ENCODE results near the gene SLC11A1.

SLC11A1 gene

GRCh38 chr2:218345491-218346236 lies 36.4 kb upstream of the SLC11A1 start:
- no peak overlapping the region for H3K4me3 ChIP-seq (ENCODE audit: low read depth, low read length)
- H2AFZ ChIP-seq (ENCODE audit: low read length, unreplicated experiment), result no peak overlapping the region
- no peaks in the 10 kb centered on the region for H3K36me3 ChIP-seq (ENCODE audit: insufficient read depth, low read length)
- no peak overlapping the region for H3K27ac ChIP-seq (ENCODE audit: low read depth, low read length)
- peaks cover 17% of the 10 kb centered on the region for H3K4me1 ChIP-seq (ENCODE audit: control insufficient read depth, insufficient read depth, low read length, unreplicated experiment)
- no peaks in the 10 kb centered on the region for H3K79me2 ChIP-seq (ENCODE audit: control insufficient read depth, insufficient read depth, low read length, unreplicated experiment)
- H3K27me3 ChIP-seq (ENCODE audit: insufficient read depth, low read length), result no peaks in the 10 kb centered on the region

- peaks cover 17% of the 10 kb centered on the region for H3K4me1 ChIP-seq (ENCODE audit: control insufficient read depth, insufficient read depth, low read length, unreplicated experiment)
- no peaks in the 10 kb centered on the region for H3K27me3 ChIP-seq (ENCODE audit: insufficient read depth, low read length)
- H3K36me3 ChIP-seq (ENCODE audit: insufficient read depth, low read length), result no peaks in the 10 kb centered on the region
- H2AFZ ChIP-seq (ENCODE audit: low read length, unreplicated experiment), result no peak overlapping the region
- no peak overlapping the region for H3K27ac ChIP-seq (ENCODE audit: low read depth, low read length)
- no peak overlapping the region for H3K4me3 ChIP-seq (ENCODE audit: low read depth, low read length)
- no peaks in the 10 kb centered on the region for H3K79me2 ChIP-seq (ENCODE audit: control insufficient read depth, insufficient read depth, low read length, unreplicated experiment)
These were observed 34.9 kb upstream of the SLC11A1 start for GRCh38 chr2:218347172-218347571.

GRCh38 chr2:218354045-218354444 lies 28.0 kb upstream of the SLC11A1 start:
- no peak overlapping the region for H3K4me3 ChIP-seq (ENCODE audit: low read depth, low read length)
- no peaks in the 10 kb centered on the region for H3K27me3 ChIP-seq (ENCODE audit: insufficient read depth, low read length)
- no peak overlapping the region for H2AFZ ChIP-seq (ENCODE audit: low read length, unreplicated experiment)

GRCh38 chr2:218354850-218355443 lies 27.1 kb upstream of the SLC11A1 start:
- Histone ChIP-seq H3K27me3 (ENCODE audit: insufficient read depth, low read length) (no peaks in the 10 kb centered on the region), H2AFZ (ENCODE audit: low read length, unreplicated experiment) (no peak overlapping the region), H3K79me2 (ENCODE audit: control insufficient read depth, insufficient read depth, low read length, unreplicated experiment) (no peaks in the 10 kb centered on the region), H3K27ac (ENCODE audit: low read depth, low read length) (no peak overlapping the region), H3K4me1 (ENCODE audit: control insufficient read depth, insufficient read depth, low read length, unreplicated experiment) (no peaks in the 10 kb centered on the region), H3K4me3 (ENCODE audit: low read depth, low read length) (no peak overlapping the region), H3K36me3 (ENCODE audit: insufficient read depth, low read length) (no peaks in the 10 kb centered on the region)

More at GRCh38 chr2:218354045-218354444, 28.0 kb upstream of the SLC11A1 start:
- Histone ChIP-seq H3K79me2 (ENCODE audit: control insufficient read depth, insufficient read depth, low read length, unreplicated experiment) (no peaks in the 10 kb centered on the region), H3K36me3 (ENCODE audit: insufficient read depth, low read length) (no peaks in the 10 kb centered on the region), H3K4me1 (ENCODE audit: control insufficient read depth, insufficient read depth, low read length, unreplicated experiment) (no peaks in the 10 kb centered on the region), H3K27ac (ENCODE audit: low read depth, low read length) (no peak overlapping the region)

GRCh38 chr2:218357236-218358177 lies 24.6 kb upstream of the SLC11A1 start:
- Histone ChIP-seq H3K4me1 (ENCODE audit: control insufficient read depth, insufficient read depth, low read length, unreplicated experiment) (no peaks in the 10 kb centered on the region), H2AFZ (ENCODE audit: low read length, unreplicated experiment) (no peak overlapping the region), H3K27me3 (ENCODE audit: insufficient read depth, low read length) (no peaks in the 10 kb centered on the region), H3K27ac (ENCODE audit: low read depth, low read length) (no peak overlapping the region), H3K4me3 (ENCODE audit: low read depth, low read length) (no peak overlapping the region), H3K36me3 (ENCODE audit: insufficient read depth, low read length) (no peaks in the 10 kb centered on the region), H3K79me2 (ENCODE audit: control insufficient read depth, insufficient read depth, low read length, unreplicated experiment) (no peaks in the 10 kb centered on the region)

- no peaks in the 10 kb centered on the region for H3K4me1 ChIP-seq (ENCODE audit: control insufficient read depth, insufficient read depth, low read length, unreplicated experiment)
These were observed 21.6 kb upstream of the SLC11A1 start for GRCh38 chr2:218360453-218360852.

GRCh38 chr2:218362606-218363005 lies 19.5 kb upstream of the SLC11A1 start:
- Histone ChIP-seq H3K27ac (ENCODE audit: low read depth, low read length) (no peak overlapping the region), H3K4me3 (ENCODE audit: low read depth, low read length) (no peak overlapping the region), H2AFZ (ENCODE audit: low read length, unreplicated experiment) (no peak overlapping the region), H3K27me3 (ENCODE audit: insufficient read depth, low read length) (no peaks in the 10 kb centered on the region), H3K79me2 (ENCODE audit: control insufficient read depth, insufficient read depth, low read length, unreplicated experiment) (no peaks in the 10 kb centered on the region), H3K36me3 (ENCODE audit: insufficient read depth, low read length) (no peaks in the 10 kb centered on the region), H3K4me1 (ENCODE audit: control insufficient read depth, insufficient read depth, low read length, unreplicated experiment) (no peaks in the 10 kb centered on the region)

More at GRCh38 chr2:218360453-218360852, 21.6 kb upstream of the SLC11A1 start:
- no peaks in the 10 kb centered on the region for H3K27me3 ChIP-seq (ENCODE audit: insufficient read depth, low read length)
- no peak overlapping the region for H2AFZ ChIP-seq (ENCODE audit: low read length, unreplicated experiment)
- no peaks in the 10 kb centered on the region for H3K79me2 ChIP-seq (ENCODE audit: control insufficient read depth, insufficient read depth, low read length, unreplicated experiment)
- no peaks in the 10 kb centered on the region for H3K36me3 ChIP-seq (ENCODE audit: insufficient read depth, low read length)
- no peak overlapping the region for H3K27ac ChIP-seq (ENCODE audit: low read depth, low read length)
- H3K4me3 ChIP-seq (ENCODE audit: low read depth, low read length), result no peak overlapping the region

- no peaks in the 10 kb centered on the region for H3K79me2 ChIP-seq (ENCODE audit: control insufficient read depth, insufficient read depth, low read length, unreplicated experiment)
- H3K27me3 ChIP-seq (ENCODE audit: insufficient read depth, low read length), result no peaks in the 10 kb centered on the region
- no peak overlapping the region for H2AFZ ChIP-seq (ENCODE audit: low read length, unreplicated experiment)
- no peaks in the 10 kb centered on the region for H3K36me3 ChIP-seq (ENCODE audit: insufficient read depth, low read length)
- no peak overlapping the region for H3K27ac ChIP-seq (ENCODE audit: low read depth, low read length)
- H3K4me3 ChIP-seq (ENCODE audit: low read depth, low read length), result no peak overlapping the region
- no peaks in the 10 kb centered on the region for H3K4me1 ChIP-seq (ENCODE audit: control insufficient read depth, insufficient read depth, low read length, unreplicated experiment)
These were observed 18.3 kb upstream of the SLC11A1 start for GRCh38 chr2:218363736-218364135.

GRCh38 chr2:218364196-218364595 lies 17.9 kb upstream of the SLC11A1 start:
- H3K27ac ChIP-seq (ENCODE audit: low read depth, low read length), result no peak overlapping the region
- no peak overlapping the region for H2AFZ ChIP-seq (ENCODE audit: low read length, unreplicated experiment)
- H3K27me3 ChIP-seq (ENCODE audit: insufficient read depth, low read length), result no peaks in the 10 kb centered on the region
- H3K4me1 ChIP-seq (ENCODE audit: control insufficient read depth, insufficient read depth, low read length, unreplicated experiment), result no peaks in the 10 kb centered on the region
- H3K36me3 ChIP-seq (ENCODE audit: insufficient read depth, low read length), result no peaks in the 10 kb centered on the region
- H3K4me3 ChIP-seq (ENCODE audit: low read depth, low read length), result no peak overlapping the region
- H3K79me2 ChIP-seq (ENCODE audit: control insufficient read depth, insufficient read depth, low read length, unreplicated experiment), result no peaks in the 10 kb centered on the region

GRCh38 chr2:218366621-218367414 lies 15.3 kb upstream of the SLC11A1 start:
- Histone ChIP-seq H3K79me2 (ENCODE audit: control insufficient read depth, insufficient read depth, low read length, unreplicated experiment) (no peaks in the 10 kb centered on the region), H3K27ac (ENCODE audit: low read depth, low read length) (no peak overlapping the region), H3K36me3 (ENCODE audit: insufficient read depth, low read length) (no peaks in the 10 kb centered on the region), H3K4me1 (ENCODE audit: control insufficient read depth, insufficient read depth, low read length, unreplicated experiment) (no peaks in the 10 kb centered on the region), H3K4me3 (ENCODE audit: low read depth, low read length) (peak overlapping the region; percentile 81), H2AFZ (ENCODE audit: low read length, unreplicated experiment) (peak overlapping the region; percentile 71), H3K27me3 (ENCODE audit: insufficient read depth, low read length) (no peaks in the 10 kb centered on the region)
